SK-N-SH treated with all-trans-retinoic acid at 6 μM for 48 hours (cell line): ENCODE results near the gene SHANK1.

Source experiments
- ATAC-seq: fragments of 200-7000 bp; cut with Tn5 transposase; 3 replicates; pipeline ENCODE4 v1.9.1; 2020; ENCODE audit warnings: mild to moderate bottlenecking, moderate library complexity
- BACH2 ChIP-seq: fragments of 250-450 bp; sonication (Bioruptor Pico); IDR thresholded peaks from 2 replicates; pipeline ENCODE4 v1.9.0; 2021; ENCODE audit warnings: mild to moderate bottlenecking, borderline replicate concordance
- CREB5 ChIP-seq: fragments of 250-450 bp; sonication (Bioruptor Pico); IDR thresholded peaks from 2 replicates; pipeline ENCODE4 v1.5.1; 2020; ENCODE audit warnings: low read depth, mild to moderate bottlenecking, moderate library complexity
- CSRNP3 ChIP-seq: fragments of 250-450 bp; sonication (Bioruptor Pico); IDR thresholded peaks from 2 replicates; pipeline ENCODE4 v1.5.1; 2021; ENCODE audit warnings: mild to moderate bottlenecking, moderate library complexity
- ESRRG ChIP-seq: fragments of 250-450 bp; sonication (Bioruptor Pico); IDR thresholded peaks from 2 replicates; pipeline ENCODE4 v1.6.1; 2021; ENCODE audit warnings: mild to moderate bottlenecking
- GLIS3 ChIP-seq: fragments of 250-450 bp; sonication (Bioruptor Pico); IDR thresholded peaks from 2 replicates; pipeline ENCODE4 v1.5.0; 2020; ENCODE audit warnings: mild to moderate bottlenecking, moderate library complexity
- ISL1 ChIP-seq: fragments of 250-450 bp; sonication (Bioruptor Pico); IDR thresholded peaks from 2 replicates; pipeline ENCODE4 v2.1.2; 2022; ENCODE audit warnings: mild to moderate bottlenecking, moderate library complexity
- PATZ1 ChIP-seq: fragments of 250-450 bp; sonication (Bioruptor Pico); IDR thresholded peaks from 2 replicates; pipeline ENCODE4 v1.8.0; 2020; ENCODE audit warnings: mild to moderate bottlenecking, moderate library complexity, borderline replicate concordance
- POU6F1 ChIP-seq: fragments of 250-450 bp; sonication (Bioruptor Pico); IDR thresholded peaks from 2 replicates; pipeline ENCODE4 v1.8.0; 2021; ENCODE audit warnings: low read depth, mild to moderate bottlenecking, moderate library complexity, borderline replicate concordance
- PPARA ChIP-seq: fragments of 250-450 bp; sonication (Bioruptor Pico); IDR thresholded peaks from 2 replicates; pipeline ENCODE4 v1.5.0; 2020; ENCODE audit warnings: mild to moderate bottlenecking, borderline replicate concordance
- RARB ChIP-seq: fragments of 250-450 bp; sonication (Bioruptor Pico); IDR thresholded peaks from 2 replicates; pipeline ENCODE4 v1.8.0; 2021; ENCODE audit warnings: mild to moderate bottlenecking, moderate library complexity
- SNAI2 ChIP-seq: fragments of 250-450 bp; sonication (Bioruptor Pico); IDR thresholded peaks from 2 replicates; pipeline ENCODE4 v1.5.0; 2020; ENCODE audit warnings: mild to moderate bottlenecking, moderate library complexity
- TCF4 ChIP-seq: fragments of 250-450 bp; sonication (Bioruptor Pico); IDR thresholded peaks from 2 replicates; pipeline ENCODE4 v1.8.0; 2021; ENCODE audit warnings: mild to moderate bottlenecking, moderate library complexity, borderline replicate concordance
- TOX ChIP-seq: fragments of 250-450 bp; sonication (Bioruptor Pico); IDR thresholded peaks from 2 replicates; pipeline ENCODE4 v1.8.0; 2021; ENCODE audit warnings: mild to moderate bottlenecking, moderate library complexity, borderline replicate concordance
- TSHZ2 ChIP-seq: fragments of 250-450 bp; sonication (Bioruptor Pico); IDR thresholded peaks from 2 replicates; pipeline ENCODE4 v1.5.0; 2020; ENCODE audit warnings: mild to moderate bottlenecking, moderate library complexity
- ZC3H10 ChIP-seq: fragments of 250-450 bp; sonication (Bioruptor Pico); IDR thresholded peaks from 2 replicates; pipeline ENCODE4 v1.5.1; 2021; ENCODE audit warnings: mild to moderate bottlenecking, moderate library complexity
- ZFP30 ChIP-seq: fragments of 450-650 bp; formaldehyde crosslinking; IDR thresholded peaks from 2 replicates; pipeline ENCODE4 v1.5.0; 2022; ENCODE audit warnings: mild to moderate bottlenecking, moderate library complexity
- ZNF70 ChIP-seq: fragments of 450-650 bp; formaldehyde crosslinking; IDR thresholded peaks from 2 replicates; pipeline ENCODE4 v1.5.0; 2020; ENCODE audit warnings: mild to moderate bottlenecking, moderate library complexity

SHANK1 gene

GRCh38 chr19:50743537-50743936 is 23.9 kb upstream of the SHANK1 start:
- no peak for TF ChIP-seq TOX (CRISPR knock-in tag)
- TF ChIP-seq ZC3H10 (CRISPR knock-in tag): no peak
- TF ChIP-seq BACH2: no peak
- no peak for TF ChIP-seq ESRRG
- TF ChIP-seq TSHZ2 (CRISPR knock-in tag): no peak
- TF ChIP-seq SNAI2 (CRISPR knock-in tag): no peak
- TF ChIP-seq RARB (CRISPR knock-in tag): no peak
- TF ChIP-seq GLIS3: no peak
- TF ChIP-seq CSRNP3 (CRISPR knock-in tag): no peak
- TF ChIP-seq CREB5 (CRISPR knock-in tag): no peak
- no peak for TF ChIP-seq TCF4 (CRISPR knock-in tag)
- TF ChIP-seq ZFP30 (CRISPR knock-in tag): no peak
- no peak for TF ChIP-seq PPARA (CRISPR knock-in tag)
- TF ChIP-seq PATZ1 (CRISPR knock-in tag): no peak
- TF ChIP-seq ZNF70: no peak
- TF ChIP-seq ISL1 (CRISPR knock-in tag): no peak
- TF ChIP-seq POU6F1: no peak
- no peak for ATAC-seq

GRCh38 chr19:50741179-50741933 is 21.8 kb upstream of the SHANK1 start:
- no peak for ATAC-seq
- TF ChIP-seq ZFP30 (CRISPR knock-in tag) (no peak), POU6F1 (no peak)

GRCh38 chr19:50739914-50740426 is 20.4 kb upstream of the SHANK1 start:
- ATAC-seq: no peak
- TF ChIP-seq ZC3H10 (CRISPR knock-in tag) (no peak), CREB5 (CRISPR knock-in tag) (no peak), POU6F1 (no peak), ISL1 (CRISPR knock-in tag) (no peak)
